Thyroid gland (tissue), 4 donors: Measurements from ENCODE around the gene TMEM132C.

ENCODE experiments used
- POLR2A ChIP-seq, 2 donors: fragments of 450-650 bp; IDR thresholded peaks; one replicate each; pipeline ENCODE4 v1.6.1; 2017; ENCODE audit warnings: antibody characterized with exemption in 2 of 2, mild to moderate bottlenecking in 2 of 2, moderate library complexity in 1 of 2
- TF ChIP-seq, protein P1 (sequence below), 6 experiments: fragments of 200-600 bp in 3 of 6; fragments of 450-650 bp in 3 of 6; sonication (generic) in 3 of 6; IDR thresholded peaks; one replicate each; pipeline ENCODE4 v1.5.1; 2016 to 2019; ENCODE audit warnings: antibody characterized with exemption in 6 of 6, mild to moderate bottlenecking in 2 of 6, inconsistent platforms in 1 of 6, moderate library complexity in 1 of 6

DNA sequence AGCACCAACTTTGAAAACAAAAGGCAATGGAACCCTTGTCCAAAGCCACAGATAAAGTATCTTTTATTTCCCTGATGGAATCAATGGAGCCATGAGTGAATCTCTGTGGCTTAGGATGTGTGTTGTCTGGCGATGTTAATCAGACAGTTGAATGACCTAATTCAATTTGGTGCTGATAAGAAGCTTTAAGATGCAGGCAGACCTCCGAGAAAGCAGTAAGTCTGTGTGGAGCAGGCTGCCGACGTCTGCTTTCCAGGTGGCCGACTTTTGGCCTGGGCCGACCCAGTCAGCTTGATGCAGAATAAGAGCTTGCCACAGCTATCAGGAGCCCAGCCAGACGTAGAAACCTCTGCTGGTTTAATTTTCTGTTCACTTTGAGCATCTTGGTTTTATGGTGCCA is 21.1 kb upstream of the TMEM132C start:
- TF ChIP-seq, protein P1, sequence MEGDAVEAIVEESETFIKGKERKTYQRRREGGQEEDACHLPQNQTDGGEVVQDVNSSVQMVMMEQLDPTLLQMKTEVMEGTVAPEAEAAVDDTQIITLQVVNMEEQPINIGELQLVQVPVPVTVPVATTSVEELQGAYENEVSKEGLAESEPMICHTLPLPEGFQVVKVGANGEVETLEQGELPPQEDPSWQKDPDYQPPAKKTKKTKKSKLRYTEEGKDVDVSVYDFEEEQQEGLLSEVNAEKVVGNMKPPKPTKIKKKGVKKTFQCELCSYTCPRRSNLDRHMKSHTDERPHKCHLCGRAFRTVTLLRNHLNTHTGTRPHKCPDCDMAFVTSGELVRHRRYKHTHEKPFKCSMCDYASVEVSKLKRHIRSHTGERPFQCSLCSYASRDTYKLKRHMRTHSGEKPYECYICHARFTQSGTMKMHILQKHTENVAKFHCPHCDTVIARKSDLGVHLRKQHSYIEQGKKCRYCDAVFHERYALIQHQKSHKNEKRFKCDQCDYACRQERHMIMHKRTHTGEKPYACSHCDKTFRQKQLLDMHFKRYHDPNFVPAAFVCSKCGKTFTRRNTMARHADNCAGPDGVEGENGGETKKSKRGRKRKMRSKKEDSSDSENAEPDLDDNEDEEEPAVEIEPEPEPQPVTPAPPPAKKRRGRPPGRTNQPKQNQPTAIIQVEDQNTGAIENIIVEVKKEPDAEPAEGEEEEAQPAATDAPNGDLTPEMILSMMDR (IDR thresholded peaks at IDR 0.05), result no peak
- no peak for TF ChIP-seq POLR2A (IDR thresholded peaks at IDR 0.05)
